BE2C (cell line): Measurements from ENCODE around the gene RGS16.

Experiments used
- DNase-seq: peaks from one replicate; pipeline ENCODE4 v3.0.0-alpha.2; 2020
- H3K27me3 ChIP-seq: fragments of 250-450 bp; sonication (Bioruptor Pico); 2 replicates; pipeline ENCODE4 v1.5.1; 2020; ENCODE audit warnings: mild to moderate bottlenecking
- H3K36me3 ChIP-seq: fragments of 250-450 bp; sonication (Bioruptor Pico); 2 replicates; pipeline ENCODE4 v1.5.1; 2020; ENCODE audit warnings: mild to moderate bottlenecking
- H3K4me1 ChIP-seq: fragments of 250-450 bp; sonication (Bioruptor Pico); 2 replicates; pipeline ENCODE4 v1.5.1; 2020
- H3K4me3 ChIP-seq: 2 replicates; pipeline ENCODE4 v1.5.1; 2011; ENCODE audit warnings: low read depth, low read length
- H3K9me3 ChIP-seq: fragments of 250-450 bp; sonication (Bioruptor Pico); 2 replicates; pipeline ENCODE4 v1.5.1; 2020
- CTCF ChIP-seq: IDR thresholded peaks from 2 replicates; pipeline ENCODE4 v1.5.1; 2012; ENCODE audit warnings: mild to moderate bottlenecking, low read depth, low read length

RGS16 gene

DNA sequence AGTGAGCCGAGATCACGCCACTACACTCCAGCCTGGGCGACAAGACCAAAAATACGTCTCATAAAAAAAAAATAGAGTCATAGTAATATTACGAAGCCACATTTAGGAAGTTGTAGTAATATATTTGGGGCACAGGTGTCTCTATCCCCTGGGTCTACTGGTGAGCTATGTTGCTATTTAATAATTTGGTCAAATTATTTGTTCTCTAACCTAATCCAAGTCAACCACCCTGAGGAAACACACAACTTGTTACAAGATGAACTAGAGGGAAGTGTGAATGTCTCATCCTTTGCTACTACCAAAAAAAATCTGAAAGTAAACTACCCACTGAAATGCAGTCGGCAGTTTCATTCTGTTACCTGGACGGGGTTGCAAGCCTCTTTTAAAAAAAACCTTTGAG is 44.9 kb upstream of the RGS16 start:
- H3K4me3 ChIP-seq, result no peak overlapping the region
- no peaks in the 10 kb centered on the region for H3K36me3 ChIP-seq
- H3K27me3 ChIP-seq, result no peaks in the 10 kb centered on the region
- H3K9me3 ChIP-seq, result no peaks in the 10 kb centered on the region
- no peak for DNase-seq
- no peak for TF ChIP-seq CTCF
- no peaks in the 10 kb centered on the region; the same call in 1 of the 2 replicates for H3K4me1 ChIP-seq

DNA sequence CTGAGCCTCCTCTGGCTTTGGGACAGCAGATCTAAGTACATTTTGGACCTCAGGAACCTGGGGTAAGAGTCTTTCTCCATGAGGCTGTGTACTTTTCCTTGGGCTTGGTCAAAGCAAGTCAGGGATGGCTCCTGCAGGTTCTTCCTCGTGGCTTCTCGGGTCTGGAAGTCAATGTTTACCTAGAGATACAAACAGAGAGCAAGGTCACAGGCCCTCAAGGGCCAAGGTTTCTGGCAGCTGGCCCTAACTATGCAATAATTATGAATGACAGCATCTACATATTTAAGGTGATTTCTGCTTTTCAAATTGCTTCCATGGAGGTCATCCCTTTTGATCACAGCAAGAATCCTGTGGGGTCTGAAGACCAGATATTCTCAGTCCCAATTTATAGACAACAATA is 42.5 kb upstream of the RGS16 start:
- no peak for TF ChIP-seq CTCF
- Histone ChIP-seq H3K27me3 (no peaks in the 10 kb centered on the region), H3K4me3 (no peak overlapping the region), H3K9me3 (no peaks in the 10 kb centered on the region), H3K4me1 (no peaks in the 10 kb centered on the region; the same call in 1 of the 2 replicates), H3K36me3 (no peaks in the 10 kb centered on the region)
- no peak for DNase-seq

- no peak overlapping the region for H3K4me3 ChIP-seq
- no peaks in the 10 kb centered on the region for H3K9me3 ChIP-seq
- H3K4me1 ChIP-seq, result no peaks in the 10 kb centered on the region; the same call in 1 of the 2 replicates
- TF ChIP-seq CTCF, result no peak
- no peaks in the 10 kb centered on the region for H3K36me3 ChIP-seq
- H3K27me3 ChIP-seq, result no peaks in the 10 kb centered on the region
- no peak for DNase-seq
Observed at GRCh38 chr1:182644886-182645285, 40.7 kb upstream of the RGS16 start.

DNA sequence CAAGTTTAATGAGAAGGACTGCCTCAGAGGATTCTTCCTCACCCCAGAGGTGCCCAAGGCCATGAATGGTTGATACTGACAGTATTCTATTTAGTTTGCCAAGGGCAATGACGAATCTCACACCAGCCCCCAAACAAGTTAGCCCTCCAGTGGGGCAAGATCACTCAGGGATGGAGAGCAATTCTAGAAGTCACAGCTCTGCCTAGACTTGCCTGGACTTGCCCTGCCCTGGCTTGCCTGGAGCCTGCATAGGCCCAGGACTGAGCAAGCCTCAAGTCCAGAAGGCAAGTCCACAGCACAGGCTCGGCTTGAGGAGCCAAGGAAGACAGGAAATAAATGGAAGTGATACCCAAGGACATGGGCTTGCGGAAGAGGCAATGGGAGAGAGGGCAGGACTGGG is 39.5 kb upstream of the RGS16 start:
- no peaks in the 10 kb centered on the region; the same call in 1 of the 2 replicates for H3K4me1 ChIP-seq
- H3K27me3 ChIP-seq, result no peaks in the 10 kb centered on the region
- H3K36me3 ChIP-seq, result no peaks in the 10 kb centered on the region
- no peaks in the 10 kb centered on the region for H3K9me3 ChIP-seq
- no peak for DNase-seq
- H3K4me3 ChIP-seq, result no peak overlapping the region
- TF ChIP-seq CTCF, result no peak

DNA sequence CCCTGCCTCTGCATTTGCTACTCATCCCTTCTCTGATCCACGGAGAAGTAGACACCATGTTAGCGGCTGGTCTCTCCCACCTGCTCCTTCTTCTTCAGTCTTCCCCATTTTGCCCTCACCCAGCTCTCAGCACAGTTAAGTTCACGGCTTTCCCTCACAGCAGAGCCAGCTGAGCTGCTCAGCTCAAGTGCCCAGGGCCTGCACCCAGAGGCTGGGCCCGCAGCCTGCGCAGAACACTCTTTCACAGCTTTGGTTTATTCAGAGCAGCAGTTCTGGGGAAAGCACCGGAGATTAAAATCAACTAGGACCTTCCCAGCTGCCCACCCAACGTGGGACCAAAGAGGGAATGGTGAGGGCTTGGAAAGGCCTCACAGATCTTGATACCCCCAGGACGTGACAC is 38.3 kb upstream of the RGS16 start:
- Histone ChIP-seq H3K27me3 (no peaks in the 10 kb centered on the region), H3K9me3 (no peaks in the 10 kb centered on the region), H3K4me1 (no peaks in the 10 kb centered on the region; the same call in 1 of the 2 replicates), H3K36me3 (no peaks in the 10 kb centered on the region), H3K4me3 (no peak overlapping the region)
- no peak for DNase-seq
- no peak for TF ChIP-seq CTCF

DNA sequence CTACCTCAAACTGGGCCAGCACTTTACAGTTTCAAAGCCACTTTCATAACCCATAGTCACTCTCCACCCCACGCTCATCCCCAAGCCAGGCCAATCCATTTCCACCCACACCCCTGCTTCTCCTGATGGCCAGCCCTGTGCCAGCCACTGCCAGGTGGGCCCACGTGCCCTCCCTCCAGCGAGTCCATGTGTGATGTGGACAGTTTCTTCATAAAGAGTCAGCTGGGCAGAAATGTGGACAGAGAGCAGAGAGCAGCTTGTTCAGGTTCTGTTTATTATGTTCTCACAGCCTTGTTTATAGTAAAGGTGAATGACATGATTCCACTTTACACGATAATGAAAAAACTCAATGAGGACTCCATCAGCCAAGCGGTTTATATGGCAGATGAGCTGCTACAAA is 37.4 kb upstream of the RGS16 start:
- DNase-seq, result no peak
- Histone ChIP-seq H3K4me3 (no peak overlapping the region), H3K4me1 (no peaks in the 10 kb centered on the region; the same call in none of the 2 replicates), H3K27me3 (no peaks in the 10 kb centered on the region), H3K9me3 (no peaks in the 10 kb centered on the region), H3K36me3 (no peaks in the 10 kb centered on the region)
- TF ChIP-seq CTCF, result no peak
